ENCODE data around the gene ADAMTS6.

ADAMTS6 gene

GRCh38 chr5:65248896-65249295 is 232.8 kb downstream of the ADAMTS6 start:
- in situ Hi-C loops (cut with MboI; ENCODE audit: low pct_unique_long_range_greater_than_20kb, low sequenced_read_pairs): no loop called here
- no peak for DNase-seq

- in situ Hi-C loops (cut with MboI; ENCODE audit: low pct_unique_long_range_greater_than_20kb, low sequenced_read_pairs): no loop called here
- no peak for DNase-seq
Observed at GRCh38 chr5:65247594-65247993, 234.1 kb downstream of the ADAMTS6 start.

- in situ Hi-C loops (cut with MboI; ENCODE audit: low pct_unique_long_range_greater_than_20kb, low sequenced_read_pairs): no loop called here
- DNase-seq: no peak
Observed at GRCh38 chr5:65246741-65247140, 235.0 kb downstream of the ADAMTS6 start.

- in situ Hi-C loops (cut with MboI; ENCODE audit: low pct_unique_long_range_greater_than_20kb, low sequenced_read_pairs): no loop called here
- no peak for DNase-seq
Observed at GRCh38 chr5:65244031-65244430, 237.7 kb downstream of the ADAMTS6 start.

- DNase-seq: no peak
Observed at GRCh38 chr5:65243161-65243560, 238.6 kb downstream of the ADAMTS6 start.

GRCh38 chr5:65229841-65230240 is 251.9 kb downstream of the ADAMTS6 start:
- in situ Hi-C loops (cut with MboI; ENCODE audit: low pct_unique_long_range_greater_than_20kb, low sequenced_read_pairs): no loop called here
- DNase-seq: no peak

More at GRCh38 chr5:65243161-65243560, 238.6 kb downstream of the ADAMTS6 start:
- in situ Hi-C loops (cut with MboI; ENCODE audit: low pct_unique_long_range_greater_than_20kb, low sequenced_read_pairs): no loop called here

GRCh38 chr5:65213921-65214525 is 267.7 kb downstream of the ADAMTS6 start:
- DNase-seq: peak; percentile 34
- in situ Hi-C loops (cut with MboI; ENCODE audit: low pct_unique_long_range_greater_than_20kb, low sequenced_read_pairs): no loop called here

- no peak for DNase-seq
- in situ Hi-C loops (cut with MboI; ENCODE audit: low pct_unique_long_range_greater_than_20kb, low sequenced_read_pairs): no loop called here
Observed at GRCh38 chr5:65209341-65209740, 272.4 kb downstream of the ADAMTS6 start.

GRCh38 chr5:65204966-65205365 is 276.8 kb downstream of the ADAMTS6 start:
- in situ Hi-C loops (cut with MboI; ENCODE audit: low pct_unique_long_range_greater_than_20kb, low sequenced_read_pairs): no loop called here
- no peak for DNase-seq

GRCh38 chr5:65203746-65204145 is 278.0 kb downstream of the ADAMTS6 start:
- no peak for DNase-seq
- in situ Hi-C loops (cut with MboI; ENCODE audit: low pct_unique_long_range_greater_than_20kb, low sequenced_read_pairs): no loop called here

- in situ Hi-C loops (cut with MboI; ENCODE audit: low pct_unique_long_range_greater_than_20kb, low sequenced_read_pairs): no loop called here
- DNase-seq: no peak
Observed at GRCh38 chr5:65199993-65200675, 281.6 kb downstream of the ADAMTS6 start.

- in situ Hi-C loops (cut with MboI; ENCODE audit: low pct_unique_long_range_greater_than_20kb, low sequenced_read_pairs): no loop called here
- no peak for DNase-seq
Observed at GRCh38 chr5:65198456-65199120, 283.1 kb downstream of the ADAMTS6 start.

GRCh38 chr5:65197531-65198455 is 283.9 kb downstream of the ADAMTS6 start:
- DNase-seq: no peak
- in situ Hi-C loops (cut with MboI; ENCODE audit: low pct_unique_long_range_greater_than_20kb, low sequenced_read_pairs): no loop called here

- no peak for DNase-seq
- in situ Hi-C loops (cut with MboI; ENCODE audit: low pct_unique_long_range_greater_than_20kb, low sequenced_read_pairs): no loop called here
Observed at GRCh38 chr5:65194871-65195270, 286.8 kb downstream of the ADAMTS6 start.

- DNase-seq: no peak
- in situ Hi-C loops (cut with MboI; ENCODE audit: low pct_unique_long_range_greater_than_20kb, low sequenced_read_pairs): no loop called here
Observed at GRCh38 chr5:65192331-65192730, 289.4 kb downstream of the ADAMTS6 start.

GRCh38 chr5:65191554-65192135 is 290.1 kb downstream of the ADAMTS6 start:
- in situ Hi-C loops (cut with MboI; ENCODE audit: low pct_unique_long_range_greater_than_20kb, low sequenced_read_pairs): no loop called here
- no peak for DNase-seq

- in situ Hi-C loops (cut with MboI; ENCODE audit: low pct_unique_long_range_greater_than_20kb, low sequenced_read_pairs): no loop called here
- DNase-seq: no peak
Observed at GRCh38 chr5:65190328-65191053, 291.2 kb downstream of the ADAMTS6 start.

GRCh38 chr5:65186646-65187227 is 295.0 kb downstream of the ADAMTS6 start:
- in situ Hi-C loops (cut with MboI; ENCODE audit: low pct_unique_long_range_greater_than_20kb, low sequenced_read_pairs): no loop called here
- no peak for DNase-seq

Measured in KBM-7 (cell line).